ENCODE data around the gene ATP8B4.

- TF ChIP-seq POLR2A (IDR thresholded peaks at IDR 0.05): no peak
- TF ChIP-seq CTCF (IDR thresholded peaks at IDR 0.05): no peak
- no peak for TF ChIP-seq EP300 (IDR thresholded peaks at IDR 0.05)
- no peak for TF ChIP-seq POLR2AphosphoS5 (IDR thresholded peaks at IDR 0.05)
Measured at GRCh38 chr15:50059203-50059772, 59.7 kb downstream of the ATP8B4 start.

Measured in sigmoid colon (tissue), 4 donors.